Aorta (tissue), 5 donors: ENCODE results near the gene KMT5B. TPM values are rescaled to one million over a fixed set of nuclear protein-coding genes. Genes with fewer than 3 reads are reported as not detected.

Source experiments
- ATAC-seq: fragments of 200-7000 bp; cut with Tn5 transposase; one replicate; pipeline ENCODE4 v1.9.1; 2022; ENCODE audit warnings: moderate library complexity; ENCODE audit not compliant: low FRiP score
- DNase-seq, 2 donors: peaks; one replicate each; pipeline ENCODE4 v3.0.0-alpha.2; 2020
- H3K27ac ChIP-seq, 2 donors: one replicate each; pipeline ENCODE4 v1.5.1; 2013; ENCODE audit warnings: low read length in 2 of 2, mild to moderate bottlenecking in 2 of 2, moderate library complexity in 2 of 2, control low read depth in 1 of 2, inconsistent platforms in 1 of 2, low read depth in 1 of 2
- H3K27me3 ChIP-seq, 2 donors: one replicate each; pipeline ENCODE4 v1.6.1; 2013; ENCODE audit warnings: control low read depth in 1 of 2, low read length in 1 of 2, mild to moderate bottlenecking in 1 of 2, moderate library complexity in 1 of 2; ENCODE audit not compliant: insufficient read depth in 2 of 2, control insufficient read depth in 1 of 2
- H3K36me3 ChIP-seq, 2 donors: one replicate each; pipeline ENCODE4 v1.6.1; 2013; ENCODE audit warnings: control low read depth in 1 of 2, low read length in 1 of 2, mild to moderate bottlenecking in 1 of 2; ENCODE audit not compliant: insufficient read depth in 2 of 2, control insufficient read depth in 1 of 2
- H3K4me1 ChIP-seq, 2 donors: one replicate each; pipeline ENCODE4 v1.6.1; 2013; ENCODE audit warnings: low read length in 2 of 2, control low read depth in 1 of 2, mild to moderate bottlenecking in 1 of 2, moderate library complexity in 1 of 2; ENCODE audit not compliant: insufficient read depth in 2 of 2, control insufficient read depth in 1 of 2
- H3K4me3 ChIP-seq, 2 donors: one replicate each; pipeline ENCODE4 v1.5.1; 2013; ENCODE audit warnings: low read length in 2 of 2, control low read depth in 1 of 2, mild to moderate bottlenecking in 1 of 2
- H3K9me3 ChIP-seq: one replicate; pipeline ENCODE4 v1.6.1; 2013; ENCODE audit warnings: mild to moderate bottlenecking, low read length; ENCODE audit not compliant: control insufficient read depth
- WGBS, 2 donors: extraction: QIAGEN DNeasy Blood & Tissue Kit; methylation state at CpG; one replicate each; pipeline ENCODE4 v1.1.7; 2013; 5-methylcytosine and 5-hydroxymethylcytosine counted together
- intact Hi-C, 2 donors: fragments of 100-400 bp; cut with DNase I; formaldehyde crosslinking; loops; one replicate each; pipeline versions ENCODE4 v1.14.2 to v1.15.0; 2022
- polyA plus RNA-seq, 2 donors: library from polyadenylated mRNA; stranded (reverse); fragments of 200-250 nt; gene quantifications; one replicate each; pipeline ENCODE4 v1.2.3, GENCODE V29; 2013
- total RNA-seq, 2 donors: library from RNA; stranded (reverse); fragmentation: NEBNext Ultra II Directional; extraction: Animal tissue kit (Norgen Biotek cat#: 25700); gene quantifications; one replicate each; pipeline ENCODE4 v1.2.1, GENCODE V29; 2021
- donor health status: healthy with polysubstance abuse.
- donor health status: Bipolar disorder and iron deficiency.
- donor health status: DM: no; HTN: no; CAD: no.
- donor health status: DM: no; HTN: no; CAD: no.
- donor health status: DM: yes; HTN: yes; CAD: no.

The KMT5B gene
- total and polyA plus RNA-seq, 4 donors = 24.4 to 49.6 (median 33.9) TPM

DNA sequence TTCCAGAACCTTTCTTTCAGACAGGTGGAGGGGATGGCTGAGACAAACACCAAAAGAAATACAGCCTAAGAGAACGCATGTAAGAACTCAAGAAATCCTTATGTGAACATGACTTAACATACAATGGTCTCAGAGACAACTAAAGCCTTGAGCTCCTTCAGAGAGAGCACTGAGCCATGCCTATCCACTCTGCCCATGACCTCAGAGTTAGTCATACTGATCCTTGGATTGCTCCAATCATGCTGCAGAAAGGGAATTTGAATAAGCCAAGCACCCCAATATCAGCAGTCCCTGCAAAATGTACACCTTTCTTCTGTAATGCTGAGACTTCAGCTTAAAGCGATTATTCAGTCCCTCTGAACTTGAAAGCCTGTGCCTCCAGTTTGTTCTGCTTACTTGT, 48.7 kb downstream of the KMT5B start:
- Histone ChIP-seq H3K9me3 (no peaks in the 10 kb centered on the region), H3K4me1 (no peaks in the 10 kb centered on the region), H3K4me3 (no peak overlapping the region), H3K27me3 (no peaks in the 10 kb centered on the region), H3K36me3 (peaks cover 7 to 11% of the 10 kb centered on the region in 2 donors), H3K27ac (no peak overlapping the region)
- DNase-seq (no peak), ATAC-seq (no peak)
- WGBS, 2 donors = 92 to 94% methylated on average over 2 of the region's 2 CpGs
- intact Hi-C loops = no loop called here

GRCh38 chr11:68163691-68164090, 49.4 kb downstream of the KMT5B start:
- no peaks in the 10 kb centered on the region for H3K9me3 ChIP-seq
- H3K36me3 ChIP-seq = peaks cover 6 to 7% of the 10 kb centered on the region in 2 donors
- no peak for DNase-seq
- intact Hi-C loops = no loop called here
- H3K4me3 ChIP-seq = no peak overlapping the region
- no peak overlapping the region for H3K27ac ChIP-seq
- H3K27me3 ChIP-seq = no peaks in the 10 kb centered on the region
- 85 to 94% methylated on average over 11 of the region's 11 CpGs for WGBS, 2 donors
- ATAC-seq = no peak
- H3K4me1 ChIP-seq = no peaks in the 10 kb centered on the region

GRCh38 chr11:68160100-68160695, 52.9 kb downstream of the KMT5B start:
- whole genome bisulfite sequencing, 2 donors = 84 to 86% methylated on average over 7 of the region's 7 CpGs
- Histone ChIP-seq H3K9me3 (no peaks in the 10 kb centered on the region), H3K36me3 (peaks cover 5 to 8% of the 10 kb centered on the region in 2 donors), H3K4me1 (no peaks in the 10 kb centered on the region), H3K27ac (no peak overlapping the region), H3K4me3 (no peak overlapping the region), H3K27me3 (no peaks in the 10 kb centered on the region)
- no peak for DNase-seq
- intact Hi-C loops = no loop called here
- no peak for ATAC-seq

DNA sequence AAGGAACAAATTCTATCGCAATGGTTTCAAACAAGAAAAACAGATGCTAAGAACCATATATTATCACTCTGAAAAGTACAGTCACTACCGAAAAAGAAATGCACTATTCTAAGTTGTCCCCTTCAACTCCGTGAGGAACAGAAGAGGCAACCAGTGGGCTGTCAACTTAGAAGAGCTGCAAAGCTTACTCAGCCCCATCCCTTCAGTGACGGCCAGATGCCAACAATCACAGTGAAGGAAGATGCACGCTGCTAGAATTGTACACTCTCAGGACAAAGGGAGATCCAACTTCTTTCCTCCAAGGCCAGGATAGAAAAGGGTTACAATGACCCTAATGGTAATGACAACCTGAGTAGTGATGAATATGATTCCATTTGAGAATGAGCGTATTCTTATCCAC, 53.4 kb downstream of the KMT5B start:
- WGBS, 2 donors = 72 to 84% methylated on average over 6 of the region's 6 CpGs

DNA sequence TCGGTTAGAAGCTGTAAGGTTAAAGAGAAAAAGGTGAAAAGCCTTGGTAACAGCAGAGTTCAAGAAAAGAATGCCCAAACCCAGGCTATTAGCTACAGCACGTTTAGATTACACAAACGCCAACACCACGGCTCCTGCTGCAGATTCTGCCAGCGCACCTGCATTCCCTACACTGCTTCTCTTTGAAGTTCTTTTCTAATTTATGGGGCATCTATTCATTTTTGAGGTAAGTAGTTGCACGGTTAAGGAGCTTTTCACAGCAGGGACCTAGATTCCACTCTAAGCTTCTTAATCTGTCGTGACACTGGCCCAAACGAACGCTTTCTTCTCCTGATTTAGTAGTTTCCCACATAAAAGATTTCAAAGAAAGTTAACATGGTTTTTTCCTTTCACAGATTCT, 53.9 kb downstream of the KMT5B start:
- H3K36me3 ChIP-seq = peaks cover 3% of the 10 kb centered on the region in 2 donors
- H3K4me3 ChIP-seq = no peak overlapping the region
- no peaks in the 10 kb centered on the region for H3K4me1 ChIP-seq
- DNase-seq (no peak), ATAC-seq (no peak)
- no peak overlapping the region for H3K27ac ChIP-seq
- intact Hi-C loops = no loop called here
- no peaks in the 10 kb centered on the region for H3K27me3 ChIP-seq
- WGBS, 2 donors = 91 to 92% methylated on average over 9 of the region's 9 CpGs
- H3K9me3 ChIP-seq = no peaks in the 10 kb centered on the region

More for the DNA sequence above, 53.4 kb downstream of the KMT5B start:
- DNase-seq = no peak
- Histone ChIP-seq H3K27ac (no peak overlapping the region), H3K36me3 (peaks cover 5 to 8% of the 10 kb centered on the region in 2 donors), H3K4me3 (no peak overlapping the region), H3K27me3 (no peaks in the 10 kb centered on the region), H3K9me3 (no peaks in the 10 kb centered on the region), H3K4me1 (no peaks in the 10 kb centered on the region)
- no peak for ATAC-seq
- intact Hi-C loops = no loop called here

- Histone ChIP-seq H3K27ac (no peak overlapping the region), H3K36me3 (peaks cover 3% of the 10 kb centered on the region in 2 donors), H3K9me3 (no peaks in the 10 kb centered on the region), H3K27me3 (no peaks in the 10 kb centered on the region), H3K4me3 (no peak overlapping the region), H3K4me1 (no peaks in the 10 kb centered on the region)
- intact Hi-C loops = no loop called here
- 94 to 96% methylated on average over 14 of the region's 14 CpGs for WGBS, 2 donors
- no peak for DNase-seq
- no peak for ATAC-seq
Observed at GRCh38 chr11:68158580-68158979, 54.5 kb downstream of the KMT5B start.

GRCh38 chr11:68153742-68154141, 59.4 kb downstream of the KMT5B start:
- DNase-seq = no peak
- no peaks in the 10 kb centered on the region for H3K9me3 ChIP-seq
- H3K27ac ChIP-seq = no peak overlapping the region
- peaks cover 3% of the 10 kb centered on the region in 2 donors for H3K36me3 ChIP-seq
- no peak overlapping the region for H3K4me3 ChIP-seq
- 79 to 82% methylated on average over 8 of the region's 8 CpGs for WGBS, 2 donors
- no peak for ATAC-seq
- no peaks in the 10 kb centered on the region for H3K4me1 ChIP-seq
- intact Hi-C loops = no loop called here
- H3K27me3 ChIP-seq = no peaks in the 10 kb centered on the region

GRCh38 chr11:68150037-68150436, 63.1 kb downstream of the KMT5B start:
- Histone ChIP-seq H3K27ac (no peak overlapping the region), H3K36me3 (no peaks in the 10 kb centered on the region), H3K4me1 (no peaks in the 10 kb centered on the region), H3K27me3 (no peaks in the 10 kb centered on the region), H3K9me3 (no peaks in the 10 kb centered on the region), H3K4me3 (no peak overlapping the region)
- no peak for DNase-seq
- intact Hi-C loops = no loop called here
- ATAC-seq = no peak
- 54 to 62% methylated on average over 7 of the region's 7 CpGs for WGBS, 2 donors

GRCh38 chr11:68149417-68149816, 63.7 kb downstream of the KMT5B start:
- Histone ChIP-seq H3K4me1 (no peaks in the 10 kb centered on the region), H3K27me3 (no peaks in the 10 kb centered on the region), H3K27ac (no peak overlapping the region), H3K36me3 (no peaks in the 10 kb centered on the region), H3K9me3 (no peaks in the 10 kb centered on the region), H3K4me3 (no peak overlapping the region)
- 89 to 94% methylated on average over 6 of the region's 6 CpGs for WGBS, 2 donors
- DNase-seq (no peak), ATAC-seq (no peak)
- intact Hi-C loops = no loop called here
